ENCODE data around the gene SLC23A3.

The SLC23A3 gene

GRCh38 chr2:219199470-219200211, 29.8 kb upstream of the SLC23A3 start:
- no peak overlapping the region for H3K4me3 ChIP-seq (replicated peaks; ENCODE audit: low read depth, low read length)
- TF ChIP-seq, protein P1, sequence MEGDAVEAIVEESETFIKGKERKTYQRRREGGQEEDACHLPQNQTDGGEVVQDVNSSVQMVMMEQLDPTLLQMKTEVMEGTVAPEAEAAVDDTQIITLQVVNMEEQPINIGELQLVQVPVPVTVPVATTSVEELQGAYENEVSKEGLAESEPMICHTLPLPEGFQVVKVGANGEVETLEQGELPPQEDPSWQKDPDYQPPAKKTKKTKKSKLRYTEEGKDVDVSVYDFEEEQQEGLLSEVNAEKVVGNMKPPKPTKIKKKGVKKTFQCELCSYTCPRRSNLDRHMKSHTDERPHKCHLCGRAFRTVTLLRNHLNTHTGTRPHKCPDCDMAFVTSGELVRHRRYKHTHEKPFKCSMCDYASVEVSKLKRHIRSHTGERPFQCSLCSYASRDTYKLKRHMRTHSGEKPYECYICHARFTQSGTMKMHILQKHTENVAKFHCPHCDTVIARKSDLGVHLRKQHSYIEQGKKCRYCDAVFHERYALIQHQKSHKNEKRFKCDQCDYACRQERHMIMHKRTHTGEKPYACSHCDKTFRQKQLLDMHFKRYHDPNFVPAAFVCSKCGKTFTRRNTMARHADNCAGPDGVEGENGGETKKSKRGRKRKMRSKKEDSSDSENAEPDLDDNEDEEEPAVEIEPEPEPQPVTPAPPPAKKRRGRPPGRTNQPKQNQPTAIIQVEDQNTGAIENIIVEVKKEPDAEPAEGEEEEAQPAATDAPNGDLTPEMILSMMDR (IDR thresholded peaks at IDR 0.05; ENCODE audit: low read length, missing control alignments), result no peak
- DNase-seq (ENCODE audit: low read depth), result no peak

GRCh38 chr2:219198974-219199373, 29.1 kb upstream of the SLC23A3 start:
- no peak for DNase-seq (ENCODE audit: low read depth)
- TF ChIP-seq, protein P1 (IDR thresholded peaks at IDR 0.05; ENCODE audit: low read length, missing control alignments), result no peak
- no peak overlapping the region for H3K4me3 ChIP-seq (replicated peaks; ENCODE audit: low read depth, low read length)

GRCh38 chr2:219197388-219197787, 27.6 kb upstream of the SLC23A3 start:
- H3K4me3 ChIP-seq (replicated peaks; ENCODE audit: low read depth, low read length), result no peak overlapping the region
- TF ChIP-seq, protein P1 (IDR thresholded peaks at IDR 0.05; ENCODE audit: low read length, missing control alignments), result no peak
- DNase-seq (ENCODE audit: low read depth), result no peak

DNA sequence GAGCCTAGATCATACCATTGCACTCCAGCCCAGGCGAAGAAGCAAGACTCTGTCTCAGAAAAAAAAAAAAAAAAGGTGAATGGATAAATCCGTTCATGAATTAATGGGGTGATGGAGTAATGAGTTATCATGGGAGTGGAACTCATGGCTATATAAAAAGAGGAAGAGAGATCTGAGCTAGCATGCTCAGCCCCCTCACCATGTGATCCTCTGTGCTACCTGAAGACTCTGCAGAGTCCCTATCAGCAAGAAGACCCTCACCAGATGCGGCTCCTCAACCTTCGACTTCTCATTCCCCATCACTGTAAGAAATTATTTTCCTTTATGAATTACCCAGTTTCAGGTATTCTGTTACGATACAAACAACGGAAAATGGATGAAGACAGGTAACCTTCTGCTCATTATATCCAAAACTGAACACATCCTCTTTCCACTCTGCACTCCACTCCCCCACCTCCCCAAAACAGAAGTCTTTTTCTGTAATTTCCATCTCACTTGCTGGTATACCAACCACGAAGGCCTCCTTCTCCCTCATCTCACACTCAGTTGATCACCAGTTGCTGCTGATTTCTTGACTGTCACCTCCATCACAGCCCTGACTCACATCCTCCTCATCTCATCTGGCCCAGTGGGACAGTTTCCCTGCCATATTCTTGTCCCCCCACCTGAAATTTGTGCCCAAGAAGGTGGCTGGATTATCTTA, 17.1 kb upstream of the SLC23A3 start:
- no peak for DNase-seq (ENCODE audit: low read depth)
- H3K4me3 ChIP-seq (replicated peaks; ENCODE audit: low read depth, low read length), result no peak overlapping the region
- TF ChIP-seq, protein P1 (IDR thresholded peaks at IDR 0.05; ENCODE audit: low read length, missing control alignments), result no peak

GRCh38 chr2:219184121-219184520, 14.3 kb upstream of the SLC23A3 start:
- no peak for DNase-seq (ENCODE audit: low read depth)
- TF ChIP-seq, protein P1 (IDR thresholded peaks at IDR 0.05; ENCODE audit: low read length, missing control alignments), result no peak
- no peak overlapping the region for H3K4me3 ChIP-seq (replicated peaks; ENCODE audit: low read depth, low read length)

DNA sequence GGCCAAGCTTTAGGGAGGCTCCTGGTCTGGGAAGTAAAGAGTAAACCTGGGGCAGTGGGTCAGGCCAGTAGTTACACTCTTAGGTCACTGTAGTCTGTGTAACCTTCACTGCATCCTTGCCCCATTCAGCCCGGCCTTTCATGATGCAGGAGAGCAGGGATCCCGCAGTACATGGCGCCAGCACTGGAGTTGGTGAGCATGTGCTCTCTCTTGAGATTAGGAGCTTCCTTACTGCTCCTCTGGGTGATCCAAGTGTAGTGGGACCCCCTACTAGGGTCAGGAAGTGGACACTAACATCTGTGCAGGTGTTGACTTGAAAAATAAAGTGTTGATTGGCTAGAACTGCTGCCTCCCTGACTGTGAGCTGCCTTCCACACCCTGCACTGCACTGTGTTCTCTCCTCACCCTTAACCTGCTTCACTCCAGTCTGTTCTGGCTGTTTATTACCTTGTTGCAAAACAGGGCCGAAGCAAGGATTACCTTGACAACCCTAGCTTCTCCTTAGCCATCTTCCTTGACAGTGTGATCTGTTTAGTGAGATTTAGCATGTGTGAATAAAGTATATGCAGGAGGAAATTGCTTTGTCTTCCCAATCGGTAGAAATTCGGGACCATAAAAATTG, 13.4 kb upstream of the SLC23A3 start:
- no peak for DNase-seq (ENCODE audit: low read depth)
- TF ChIP-seq, protein P1 (IDR thresholded peaks at IDR 0.05; ENCODE audit: low read length, missing control alignments), result no peak
- no peak overlapping the region for H3K4me3 ChIP-seq (replicated peaks; ENCODE audit: low read depth, low read length)
